HCT116 (cell line): ENCODE data around the gene FHL3. TPM values are rescaled to one million over a fixed set of nuclear protein-coding genes. Genes with fewer than 3 reads are reported as not detected.

ENCODE experiments used
- ATAC-seq: fragments of 200-7000 bp; cut with Tn5 transposase; 2 replicates; pipeline ENCODE4 v1.9.1; 2020; ENCODE audit warnings: mild to moderate bottlenecking, moderate library complexity
- BruUV-seq: library from RNA; stranded (reverse); fragments of 400-500 nt; replicated peaks from 2 replicates; lab custom pipeline; 2021; lab: Mats Ljungman, UMichigan
- CTCF ChIA-PET: fragments of 300-600 bp; sonication (Branson Sonifier 250); formaldehyde crosslinking; loops from one replicate; lab custom pipeline; 2021; ENCODE audit warnings: antibody characterized with exemption; lab: Charles Lee
- POLR2A ChIA-PET: fragments of 300-600, 350-600 bp; sonication (Branson Sonifier 250); formaldehyde crosslinking; loops from one replicate; lab custom pipeline; 2021; ENCODE audit warnings: antibody characterized with exemption; lab: Charles Lee
- RAD21 ChIA-PET, 2 experiments: fragments of 300-600 bp; sonication (Branson Sonifier 250); formaldehyde crosslinking; loops; one replicate each; lab custom pipeline; 2023; ENCODE audit warnings: low total read pairs in 2 of 2; ENCODE audit not compliant: uncharacterized antibody in 2 of 2, unreplicated experiment in 2 of 2, low non-redundant PET in 1 of 2; lab: Charles Lee
- DNase-seq: peaks from one replicate; pipeline ENCODE4 v3.0.0-alpha.2; 2010; ENCODE audit warnings: low read depth, low spot score
- H2AFZ ChIP-seq: fragments of 200-600 bp; shearing (Covaris generic), sonication (generic); 2 replicates; pipeline ENCODE4 v1.6.1; 2017; ENCODE audit warnings: low read depth, mixed run types, mixed read lengths, antibody characterized with exemption, low read length; ENCODE audit not compliant: poor library complexity, severe bottlenecking
- H3K27ac ChIP-seq: 2 replicates; pipeline ENCODE4 v1.5.1; 2012; ENCODE audit warnings: low read depth, low read length
- H3K27me3 ChIP-seq: fragments of 200-600 bp; sonication (generic); 2 replicates; pipeline ENCODE4 v1.6.1; 2016; ENCODE audit warnings: mixed run types, low read length, mixed read lengths; ENCODE audit not compliant: insufficient read depth
- H3K36me3 ChIP-seq, 2 experiments: fragments of 200-500 bp in 1 of 2; fragments of 200-600 bp in 1 of 2; sonication (Bioruptor generic) in 1 of 2; sonication (generic) in 1 of 2; 2 replicates each; pipeline versions ENCODE4 v1.5.1 to v1.6.1; 2014 to 2016; ENCODE audit warnings: low read length in 2 of 2, inconsistent platforms in 1 of 2, mixed read lengths in 1 of 2, mixed run types in 1 of 2; ENCODE audit not compliant: insufficient read depth in 2 of 2, control insufficient read depth in 1 of 2
- H3K4me1 ChIP-seq, 2 experiments: fragments of 200-600 bp in 1 of 2; sonication (generic) in 1 of 2; 2 replicates each; pipeline versions ENCODE4 v1.5.1 to v1.6.1; 2012 to 2017; ENCODE audit warnings: low read length in 2 of 2, inconsistent platforms in 1 of 2, mild to moderate bottlenecking in 1 of 2, mixed read lengths in 1 of 2, mixed run types in 1 of 2, moderate library complexity in 1 of 2; ENCODE audit not compliant: insufficient read depth in 2 of 2, control insufficient read depth in 1 of 2
- H3K4me2 ChIP-seq: fragments of 200-600 bp; sonication (generic); 2 replicates; pipeline ENCODE4 v1.6.1; 2017; ENCODE audit warnings: mixed run types, low read length, mixed read lengths
- H3K4me3 ChIP-seq, 2 experiments: fragments of 200-600 bp in 1 of 2; sonication (generic) in 1 of 2; replicated peaks in 1 of 2; 2 replicates each; pipeline ENCODE4 v1.5.1; 2011 to 2016; ENCODE audit warnings: low read length in 2 of 2, control low read depth in 1 of 2, low read depth in 1 of 2, mild to moderate bottlenecking in 1 of 2, mixed read lengths in 1 of 2, mixed run types in 1 of 2
- H3K79me2 ChIP-seq: fragments of 200-600 bp; sonication (generic); 2 replicates; pipeline ENCODE4 v1.6.1; 2017; ENCODE audit warnings: mild to moderate bottlenecking, mixed run types, low read length, moderate library complexity, mixed read lengths; ENCODE audit not compliant: insufficient read depth
- H3K9ac ChIP-seq: fragments of 200-600 bp; sonication (generic); 2 replicates; pipeline ENCODE4 v1.6.1; 2016; ENCODE audit warnings: low read length, mixed read lengths
- H3K9me2 ChIP-seq: fragments of 200-600 bp; sonication (generic), shearing (Covaris generic); 2 replicates; pipeline ENCODE4 v1.6.1; 2017; ENCODE audit warnings: mixed run types, mild to moderate bottlenecking, moderate library complexity; ENCODE audit not compliant: insufficient read depth
- H3K9me3 ChIP-seq, 2 experiments: fragments of 200-500 bp in 1 of 2; fragments of 200-600 bp in 1 of 2; sonication (Bioruptor generic) in 1 of 2; sonication (generic) in 1 of 2; 2 replicates each; pipeline ENCODE4 v1.6.1; 2014 to 2017; ENCODE audit warnings: low read length in 2 of 2, mixed read lengths in 2 of 2, inconsistent platforms in 1 of 2, low read depth in 1 of 2, mild to moderate bottlenecking in 1 of 2, mixed run types in 1 of 2, moderate library complexity in 1 of 2; ENCODE audit not compliant: control insufficient read depth in 1 of 2, insufficient read depth in 1 of 2
- H4K20me1 ChIP-seq: fragments of 200-600 bp; sonication (generic), shearing (Covaris generic); 2 replicates; pipeline ENCODE4 v1.6.1; 2017; ENCODE audit warnings: mixed run types, mild to moderate bottlenecking, moderate library complexity; ENCODE audit not compliant: insufficient read depth
- CBX3 ChIP-seq: IDR thresholded peaks from 2 replicates; pipeline ENCODE4 v1.6.1; 2012; ENCODE audit warnings: low read depth
- CEBPB ChIP-seq: IDR thresholded peaks from 2 replicates; pipeline ENCODE4 v1.6.1; 2012; ENCODE audit warnings: low read depth
- EGR1 ChIP-seq: IDR thresholded peaks from 2 replicates; pipeline ENCODE4 v1.6.1; 2012; ENCODE audit warnings: low read depth
- EZH2phosphoT487 ChIP-seq: fragments of 200-600 bp; IDR thresholded peaks from 2 replicates; pipeline ENCODE4 v1.6.1; 2018; ENCODE audit warnings: antibody characterized with exemption, borderline replicate concordance
- RAD21 ChIP-seq: IDR thresholded peaks from 2 replicates; pipeline ENCODE4 v1.6.1; 2012; ENCODE audit warnings: low read depth, mild to moderate bottlenecking
- TCF7L2 ChIP-seq: IDR thresholded peaks from 2 replicates; pipeline ENCODE4 v1.7.0; 2011; ENCODE audit warnings: borderline replicate concordance, inconsistent platforms; ENCODE audit not compliant: insufficient read depth, insufficient read length; ENCODE audit errors: extremely low read depth
- YY1 ChIP-seq: IDR thresholded peaks from 2 replicates; pipeline ENCODE4 v1.6.1; 2011; ENCODE audit warnings: low read length, low read depth, moderate library complexity, mild to moderate bottlenecking; ENCODE audit not compliant: insufficient replicate concordance; ENCODE audit errors: extremely low read depth
- intact Hi-C: fragments of 100-400 bp; cut with micrococcal nuclease; formaldehyde crosslinking; loops from 2 replicates; pipeline ENCODE4 v1.10.0; 2022
- total RNA-seq: library from RNA; stranded (reverse); gene quantifications from one replicate; pipeline ENCODE4 v1.2.1, GENCODE V29; 2021; ENCODE audit not compliant: unreplicated experiment
- TF ChIP-seq, protein P1 (sequence below): IDR thresholded peaks from 2 replicates; pipeline ENCODE4 v1.6.1; 2012; ENCODE audit warnings: low read depth
- TF ChIP-seq, protein P2 (sequence below): IDR thresholded peaks from 2 replicates; pipeline ENCODE4 v1.6.1; 2011; ENCODE audit warnings: mild to moderate bottlenecking, low read length, moderate library complexity; ENCODE audit not compliant: insufficient replicate concordance; ENCODE audit errors: extremely low read depth
- TF ChIP-seq, protein P3 (sequence below), 3 experiments: fragments of 200-600 bp in 1 of 3; sonication (generic) in 1 of 3; IDR thresholded peaks in 2 of 3; conservative IDR thresholded peaks in 1 of 3; 2 replicates each; pipeline ENCODE4 v1.5.1; 2012 to 2017; ENCODE audit warnings: low read depth in 2 of 3, low read length in 2 of 3, antibody characterized with exemption in 1 of 3, borderline replicate concordance in 1 of 3, control low read depth in 1 of 3, mild to moderate bottlenecking in 1 of 3, mixed read lengths in 1 of 3, mixed run types in 1 of 3, moderate library complexity in 1 of 3; ENCODE audit not compliant: insufficient read depth in 1 of 3

The FHL3 gene
- total RNA-seq, 1 experiment from 2014 or later, result 22.5 TPM

DNA sequence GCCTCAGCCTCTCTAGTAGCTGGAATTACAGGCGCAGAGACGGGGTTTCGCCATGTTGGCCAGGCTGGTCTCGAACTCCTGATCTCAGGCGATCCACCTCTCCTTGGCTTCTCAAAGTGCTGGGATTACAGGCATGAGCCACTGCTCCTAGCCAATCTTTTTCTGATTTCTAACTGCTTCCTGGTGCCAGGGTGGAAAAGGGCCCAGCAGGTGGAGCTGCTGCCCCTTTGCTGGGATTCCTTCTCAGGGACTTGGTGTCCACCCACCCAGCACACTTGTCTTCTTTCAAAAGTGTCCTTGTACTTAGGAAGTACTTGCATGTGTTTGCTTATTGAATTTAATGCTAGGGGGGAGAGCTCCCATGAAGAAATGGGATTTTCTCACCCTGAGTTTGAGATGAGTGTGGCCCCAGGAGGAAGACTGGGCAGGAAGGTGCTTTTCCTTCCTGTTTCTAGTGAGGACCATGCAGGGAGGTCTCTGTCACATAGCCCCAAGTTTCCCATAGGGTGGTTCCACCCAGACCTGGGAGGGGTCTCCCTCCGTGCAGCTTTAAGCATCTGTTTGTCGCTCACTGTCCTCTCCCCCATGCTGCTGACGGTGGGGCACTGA, 21.4 kb upstream of the FHL3 start:
- ChIA-PET RAD21 (no interaction called here), POLR2A (no interaction called here), CTCF (no interaction called here)
- peaks cover 0 to 14% of the 10 kb centered on the region in 2 experiments; a peak in 1 of 4 replicates for H3K4me1 ChIP-seq
- intact Hi-C loops, result loop anchor here (1.0 to 5.0 kb wide), 3 partner anchors 560 to 809 kb away; no protein-coding TSS in a partner anchor
- no peak overlapping the region for H3K4me3 ChIP-seq
- peak; percentile 73 for ATAC-seq
- H3K9me3 ChIP-seq, result no peaks in the 10 kb centered on the region
- no peak overlapping the region for H2AFZ ChIP-seq
- H4K20me1 ChIP-seq, result no peaks in the 10 kb centered on the region
- H3K27ac ChIP-seq, result no peak overlapping the region
- no peak overlapping the region for H3K4me2 ChIP-seq
- peaks cover 35 to 48% of the 10 kb centered on the region in 2 experiments; a peak in 3 of 4 replicates for H3K36me3 ChIP-seq
- TF ChIP-seq CBX3 (no peak), CEBPB (no peak), EZH2phosphoT487 (no peak), RAD21 (peak; percentile 78), EGR1 (no peak), YY1 (no peak), TCF7L2 (no peak)
- TF ChIP-seq, protein P1, sequence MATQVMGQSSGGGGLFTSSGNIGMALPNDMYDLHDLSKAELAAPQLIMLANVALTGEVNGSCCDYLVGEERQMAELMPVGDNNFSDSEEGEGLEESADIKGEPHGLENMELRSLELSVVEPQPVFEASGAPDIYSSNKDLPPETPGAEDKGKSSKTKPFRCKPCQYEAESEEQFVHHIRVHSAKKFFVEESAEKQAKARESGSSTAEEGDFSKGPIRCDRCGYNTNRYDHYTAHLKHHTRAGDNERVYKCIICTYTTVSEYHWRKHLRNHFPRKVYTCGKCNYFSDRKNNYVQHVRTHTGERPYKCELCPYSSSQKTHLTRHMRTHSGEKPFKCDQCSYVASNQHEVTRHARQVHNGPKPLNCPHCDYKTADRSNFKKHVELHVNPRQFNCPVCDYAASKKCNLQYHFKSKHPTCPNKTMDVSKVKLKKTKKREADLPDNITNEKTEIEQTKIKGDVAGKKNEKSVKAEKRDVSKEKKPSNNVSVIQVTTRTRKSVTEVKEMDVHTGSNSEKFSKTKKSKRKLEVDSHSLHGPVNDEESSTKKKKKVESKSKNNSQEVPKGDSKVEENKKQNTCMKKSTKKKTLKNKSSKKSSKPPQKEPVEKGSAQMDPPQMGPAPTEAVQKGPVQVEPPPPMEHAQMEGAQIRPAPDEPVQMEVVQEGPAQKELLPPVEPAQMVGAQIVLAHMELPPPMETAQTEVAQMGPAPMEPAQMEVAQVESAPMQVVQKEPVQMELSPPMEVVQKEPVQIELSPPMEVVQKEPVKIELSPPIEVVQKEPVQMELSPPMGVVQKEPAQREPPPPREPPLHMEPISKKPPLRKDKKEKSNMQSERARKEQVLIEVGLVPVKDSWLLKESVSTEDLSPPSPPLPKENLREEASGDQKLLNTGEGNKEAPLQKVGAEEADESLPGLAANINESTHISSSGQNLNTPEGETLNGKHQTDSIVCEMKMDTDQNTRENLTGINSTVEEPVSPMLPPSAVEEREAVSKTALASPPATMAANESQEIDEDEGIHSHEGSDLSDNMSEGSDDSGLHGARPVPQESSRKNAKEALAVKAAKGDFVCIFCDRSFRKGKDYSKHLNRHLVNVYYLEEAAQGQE, result no peak
- TF ChIP-seq, protein P2, sequence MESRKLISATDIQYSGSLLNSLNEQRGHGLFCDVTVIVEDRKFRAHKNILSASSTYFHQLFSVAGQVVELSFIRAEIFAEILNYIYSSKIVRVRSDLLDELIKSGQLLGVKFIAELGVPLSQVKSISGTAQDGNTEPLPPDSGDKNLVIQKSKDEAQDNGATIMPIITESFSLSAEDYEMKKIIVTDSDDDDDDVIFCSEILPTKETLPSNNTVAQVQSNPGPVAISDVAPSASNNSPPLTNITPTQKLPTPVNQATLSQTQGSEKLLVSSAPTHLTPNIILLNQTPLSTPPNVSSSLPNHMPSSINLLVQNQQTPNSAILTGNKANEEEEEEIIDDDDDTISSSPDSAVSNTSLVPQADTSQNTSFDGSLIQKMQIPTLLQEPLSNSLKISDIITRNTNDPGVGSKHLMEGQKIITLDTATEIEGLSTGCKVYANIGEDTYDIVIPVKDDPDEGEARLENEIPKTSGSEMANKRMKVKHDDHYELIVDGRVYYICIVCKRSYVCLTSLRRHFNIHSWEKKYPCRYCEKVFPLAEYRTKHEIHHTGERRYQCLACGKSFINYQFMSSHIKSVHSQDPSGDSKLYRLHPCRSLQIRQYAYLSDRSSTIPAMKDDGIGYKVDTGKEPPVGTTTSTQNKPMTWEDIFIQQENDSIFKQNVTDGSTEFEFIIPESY, result no peak
- TF ChIP-seq, protein P3, sequence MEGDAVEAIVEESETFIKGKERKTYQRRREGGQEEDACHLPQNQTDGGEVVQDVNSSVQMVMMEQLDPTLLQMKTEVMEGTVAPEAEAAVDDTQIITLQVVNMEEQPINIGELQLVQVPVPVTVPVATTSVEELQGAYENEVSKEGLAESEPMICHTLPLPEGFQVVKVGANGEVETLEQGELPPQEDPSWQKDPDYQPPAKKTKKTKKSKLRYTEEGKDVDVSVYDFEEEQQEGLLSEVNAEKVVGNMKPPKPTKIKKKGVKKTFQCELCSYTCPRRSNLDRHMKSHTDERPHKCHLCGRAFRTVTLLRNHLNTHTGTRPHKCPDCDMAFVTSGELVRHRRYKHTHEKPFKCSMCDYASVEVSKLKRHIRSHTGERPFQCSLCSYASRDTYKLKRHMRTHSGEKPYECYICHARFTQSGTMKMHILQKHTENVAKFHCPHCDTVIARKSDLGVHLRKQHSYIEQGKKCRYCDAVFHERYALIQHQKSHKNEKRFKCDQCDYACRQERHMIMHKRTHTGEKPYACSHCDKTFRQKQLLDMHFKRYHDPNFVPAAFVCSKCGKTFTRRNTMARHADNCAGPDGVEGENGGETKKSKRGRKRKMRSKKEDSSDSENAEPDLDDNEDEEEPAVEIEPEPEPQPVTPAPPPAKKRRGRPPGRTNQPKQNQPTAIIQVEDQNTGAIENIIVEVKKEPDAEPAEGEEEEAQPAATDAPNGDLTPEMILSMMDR (IDR thresholded peaks at IDR 0.05 in 2 of 3, conservative IDR thresholded peaks at IDR 0.05 in 1 of 3; ENCODE audit: borderline replicate concordance in 1 of 3, insufficient read depth in 1 of 3, low read depth in 2 of 3, low read length in 2 of 3), result peak; percentile 61 to 69 (median 62); a peak in 5 of 6 replicates
- DNase-seq, result no peak
- no peaks in the 10 kb centered on the region for H3K9me2 ChIP-seq
- no peaks in the 10 kb centered on the region for H3K27me3 ChIP-seq
- BruUV-seq, result no TSS peak
- no peak overlapping the region for H3K9ac ChIP-seq
- H3K79me2 ChIP-seq, result peaks cover 3% of the 10 kb centered on the region; the same call in 1 of the 2 replicates
